GM19438 (cell line): Measurements from ENCODE around the gene IGFBP5.

Experiments used
- ATAC-seq: cut with Tn5 transposase; IDR thresholded peaks from one replicate; pipeline ENCODE4 v1.9.1; 2021; ENCODE audit warnings: low read depth; ENCODE audit not compliant: unreplicated experiment

Gene IGFBP5

DNA sequence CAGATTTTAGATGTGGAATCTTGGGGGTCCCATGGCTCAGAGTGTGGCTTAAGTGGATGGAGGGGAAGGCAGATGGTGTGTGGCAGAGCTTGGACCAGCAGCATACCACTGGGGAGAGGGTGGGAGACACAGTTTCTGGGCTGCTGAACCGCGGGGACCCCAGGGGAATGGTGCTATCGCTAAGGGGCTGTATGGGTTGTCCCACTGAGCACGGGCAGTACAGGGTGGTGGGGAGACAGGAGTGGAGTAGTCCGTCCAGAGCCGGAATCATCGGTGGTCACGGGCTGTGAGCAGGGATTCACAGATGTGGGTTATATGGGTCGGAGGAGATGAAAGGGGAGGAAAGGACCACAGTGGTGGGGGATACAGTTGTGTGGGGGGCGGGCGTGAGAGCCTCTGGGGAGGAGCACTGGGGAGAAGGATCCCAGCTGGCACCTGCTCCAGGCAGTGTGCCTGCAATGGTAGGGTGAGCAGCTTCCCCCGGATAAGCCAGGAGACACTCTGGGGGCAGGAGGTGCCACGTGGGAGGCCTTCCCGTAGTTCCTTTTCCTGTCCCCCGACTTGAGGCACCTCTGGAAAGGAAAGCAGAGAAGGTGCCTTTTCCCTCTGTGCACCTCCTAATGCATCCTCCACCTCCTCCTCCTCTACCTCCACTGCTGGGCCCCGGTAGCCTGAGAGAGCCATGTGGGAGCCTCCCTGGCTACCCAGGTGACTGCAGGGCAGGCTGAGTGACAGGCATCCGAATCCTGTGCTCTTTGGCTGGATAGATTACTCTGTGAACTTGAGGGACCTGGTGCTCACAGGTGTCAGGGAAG is 24.9 kb downstream of the IGFBP5 start:
- ATAC-seq = no peak

DNA sequence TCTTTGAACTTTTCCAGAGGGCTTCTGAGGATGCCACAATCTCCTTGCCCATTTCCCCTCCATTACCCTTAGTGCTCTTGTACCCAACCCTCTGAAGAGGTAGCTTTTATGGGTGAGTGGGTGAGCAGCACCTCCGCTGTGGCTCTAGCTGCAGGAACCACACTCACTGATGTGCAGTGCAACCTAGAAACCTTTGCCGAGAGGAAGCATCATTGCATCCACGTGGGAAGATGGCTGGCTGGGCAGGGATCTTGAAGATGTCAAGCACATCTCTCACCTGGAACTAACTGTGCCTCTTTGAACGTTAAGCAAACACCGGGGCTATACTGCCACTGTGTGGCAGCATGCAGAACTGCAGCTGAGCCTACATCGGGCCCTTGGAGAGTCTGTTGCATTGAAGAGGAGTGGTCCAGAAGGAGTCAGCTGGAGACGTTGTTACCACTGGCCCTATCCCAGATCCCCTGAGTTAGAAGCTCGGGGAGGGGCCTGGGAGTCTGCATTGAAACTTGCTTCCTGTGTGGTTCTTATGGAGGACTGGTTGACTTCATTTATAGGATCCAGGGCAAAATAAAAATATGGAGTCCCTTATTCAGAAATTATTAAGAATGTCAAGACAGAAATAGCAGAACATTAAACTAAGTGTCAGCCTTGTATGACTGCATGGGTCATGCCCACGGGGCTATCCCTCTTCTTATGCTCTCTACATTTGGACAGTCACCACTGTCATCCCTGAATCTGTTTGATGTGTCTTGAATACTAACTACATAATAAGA is 28.7 kb downstream of the IGFBP5 start:
- peak; percentile 90 for ATAC-seq

DNA sequence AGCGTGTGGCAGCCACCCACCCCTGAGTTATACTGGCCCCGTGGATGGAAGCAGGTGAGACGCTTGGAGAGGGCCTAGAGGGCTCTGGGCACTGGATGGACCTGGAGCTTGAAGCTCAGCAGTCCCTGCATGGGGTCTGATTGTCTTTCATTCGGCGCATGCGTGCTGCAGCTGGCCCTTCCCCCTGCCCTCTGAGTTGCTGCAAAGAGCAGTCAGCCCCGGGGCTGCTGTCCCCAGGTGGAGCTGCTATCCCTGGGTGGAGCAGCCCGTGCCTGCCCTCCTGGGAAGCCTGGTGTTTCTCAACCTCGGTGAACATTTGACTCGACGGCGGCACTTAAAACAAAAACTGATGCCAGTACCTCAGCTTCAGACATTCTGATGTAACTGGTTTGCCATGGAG is 29.6 kb downstream of the IGFBP5 start:
- ATAC-seq = no peak

DNA sequence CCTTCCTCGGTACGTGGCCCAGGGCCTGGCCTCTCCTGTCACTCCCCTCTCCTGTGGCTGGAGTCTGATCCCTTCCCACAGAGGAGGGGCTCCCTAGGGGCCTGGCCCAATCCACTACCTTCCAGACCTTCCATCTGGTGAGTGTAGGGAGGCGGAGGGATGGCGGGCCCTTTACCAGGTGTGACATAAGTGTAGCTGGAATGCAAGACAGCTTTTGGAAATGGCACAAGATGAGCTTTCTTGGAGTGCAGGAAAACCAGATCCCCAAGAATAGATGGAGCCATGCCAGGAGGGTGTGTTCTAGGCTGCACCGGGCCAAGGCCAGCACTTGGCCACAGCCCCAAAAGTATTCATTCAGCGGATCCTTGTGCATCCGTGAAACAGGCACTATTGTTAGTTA is 30.1 kb downstream of the IGFBP5 start:
- ATAC-seq = no peak

DNA sequence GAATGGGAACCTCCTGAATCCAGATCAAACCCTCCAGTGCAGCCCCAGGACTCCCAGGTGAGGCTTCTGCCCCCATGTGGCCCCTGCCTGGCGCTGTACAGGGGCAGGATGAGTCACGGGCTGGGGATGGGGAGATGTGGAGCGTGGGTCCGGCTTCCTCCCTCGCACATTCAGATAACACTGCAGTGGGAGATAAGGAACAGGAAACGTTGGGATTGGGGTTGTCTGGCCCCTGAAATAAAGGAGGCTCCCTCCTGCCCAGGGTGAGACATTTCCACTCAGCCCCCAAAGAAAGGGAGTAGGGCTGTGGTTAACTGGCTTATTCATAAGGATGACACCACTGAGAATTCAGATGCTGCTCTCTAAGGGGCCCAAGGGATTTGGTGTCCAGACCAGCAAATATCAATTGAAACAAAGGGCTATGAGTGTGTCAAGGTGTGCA is 30.7 kb downstream of the IGFBP5 start:
- no peak for ATAC-seq

DNA sequence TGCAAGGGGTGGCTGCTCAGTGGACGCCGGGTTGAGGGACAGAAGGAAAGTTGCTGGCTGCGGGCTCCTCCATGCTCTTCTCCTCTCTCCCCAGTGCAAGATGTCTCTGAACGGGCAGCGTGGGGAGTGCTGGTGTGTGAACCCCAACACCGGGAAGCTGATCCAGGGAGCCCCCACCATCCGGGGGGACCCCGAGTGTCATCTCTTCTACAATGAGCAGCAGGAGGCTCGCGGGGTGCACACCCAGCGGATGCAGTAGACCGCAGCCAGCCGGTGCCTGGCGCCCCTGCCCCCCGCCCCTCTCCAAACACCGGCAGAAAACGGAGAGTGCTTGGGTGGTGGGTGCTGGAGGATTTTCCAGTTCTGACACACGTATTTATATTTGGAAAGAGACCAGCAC is 31.5 kb downstream of the IGFBP5 start:
- no peak for ATAC-seq

DNA sequence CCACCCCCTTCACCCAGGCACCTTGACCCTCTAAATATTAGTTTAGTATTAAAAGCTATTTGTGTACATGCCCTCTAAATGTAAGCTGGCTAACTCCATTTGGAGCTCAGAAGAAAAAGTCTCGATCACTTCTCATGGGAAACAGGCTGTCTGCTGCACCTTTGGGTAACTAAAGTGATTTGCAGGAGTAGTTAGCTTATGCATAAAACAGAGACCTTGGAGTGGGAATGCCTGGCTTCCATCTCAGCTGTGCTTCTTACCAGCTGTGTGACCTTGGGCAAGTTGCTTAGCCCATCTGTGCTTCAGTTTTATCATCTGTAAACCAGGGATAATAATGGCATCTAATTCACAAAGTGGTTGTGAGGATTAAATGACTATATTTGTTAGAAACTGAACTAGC is 32.2 kb downstream of the IGFBP5 start:
- no peak for ATAC-seq

DNA sequence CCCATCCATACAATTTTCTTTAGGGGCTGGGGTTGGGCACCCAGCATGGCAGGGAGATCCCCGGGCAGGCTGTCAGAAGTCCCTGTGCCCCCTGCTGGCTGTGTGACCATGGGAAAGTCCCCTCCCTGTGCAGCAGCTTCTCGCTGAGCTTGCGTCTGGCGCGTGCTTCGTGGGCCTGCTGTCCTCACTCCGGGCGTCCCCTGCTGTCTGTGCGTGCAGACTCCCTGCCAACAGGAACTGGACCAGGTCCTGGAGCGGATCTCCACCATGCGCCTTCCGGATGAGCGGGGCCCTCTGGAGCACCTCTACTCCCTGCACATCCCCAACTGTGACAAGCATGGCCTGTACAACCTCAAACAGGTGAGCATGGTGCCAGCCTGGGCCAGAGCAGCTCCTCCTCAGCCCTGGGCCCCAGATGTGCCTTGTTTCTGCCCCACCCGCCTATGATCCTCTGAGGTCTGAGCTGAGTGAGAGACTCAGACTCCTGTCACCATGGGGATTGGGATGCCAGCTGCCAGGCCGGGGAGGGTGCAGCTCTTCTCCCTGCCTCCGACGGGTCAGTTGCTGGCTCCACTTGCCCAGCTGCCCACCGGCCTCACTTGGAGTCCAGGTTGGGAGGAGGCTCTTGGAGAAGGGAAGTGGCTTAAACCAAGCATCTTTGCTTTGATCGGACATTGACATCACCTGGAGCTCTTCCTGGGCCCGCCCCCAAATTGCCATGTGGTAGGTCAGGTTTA is 33.5 kb downstream of the IGFBP5 start:
- ATAC-seq = no peak

DNA sequence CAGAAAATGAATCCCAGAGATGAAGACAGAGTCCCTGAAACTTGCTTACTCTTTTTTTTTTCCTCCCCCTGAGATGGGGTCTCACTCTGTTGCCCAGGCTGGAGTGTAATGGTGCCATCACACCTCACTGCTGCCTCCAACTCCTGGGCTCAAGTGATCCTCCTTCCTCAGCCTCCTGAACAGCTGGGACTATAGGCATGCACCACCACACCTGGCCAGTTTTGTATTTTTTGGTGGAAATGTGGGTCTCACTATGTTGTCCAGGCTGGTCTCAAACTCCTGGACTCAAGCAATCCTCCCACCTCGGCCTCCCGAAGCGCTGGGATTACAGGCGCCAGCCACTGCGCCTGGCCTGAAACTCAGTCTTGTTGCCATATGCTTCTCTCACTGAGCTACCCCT is 34.3 kb downstream of the IGFBP5 start:
- ATAC-seq = no peak

DNA sequence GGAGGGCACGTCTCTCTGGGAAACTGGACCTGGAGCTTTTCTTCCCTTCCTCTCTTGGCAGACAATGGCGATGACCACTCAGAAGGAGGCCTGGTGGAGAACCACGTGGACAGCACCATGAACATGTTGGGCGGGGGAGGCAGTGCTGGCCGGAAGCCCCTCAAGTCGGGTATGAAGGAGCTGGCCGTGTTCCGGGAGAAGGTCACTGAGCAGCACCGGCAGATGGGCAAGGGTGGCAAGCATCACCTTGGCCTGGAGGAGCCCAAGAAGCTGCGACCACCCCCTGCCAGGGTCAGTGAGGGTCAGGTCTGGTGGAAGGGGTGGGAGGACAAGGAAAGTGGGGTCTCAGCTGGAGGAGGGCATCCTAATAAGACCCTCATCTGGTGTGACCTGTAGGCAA is 34.9 kb downstream of the IGFBP5 start:
- ATAC-seq = no peak

DNA sequence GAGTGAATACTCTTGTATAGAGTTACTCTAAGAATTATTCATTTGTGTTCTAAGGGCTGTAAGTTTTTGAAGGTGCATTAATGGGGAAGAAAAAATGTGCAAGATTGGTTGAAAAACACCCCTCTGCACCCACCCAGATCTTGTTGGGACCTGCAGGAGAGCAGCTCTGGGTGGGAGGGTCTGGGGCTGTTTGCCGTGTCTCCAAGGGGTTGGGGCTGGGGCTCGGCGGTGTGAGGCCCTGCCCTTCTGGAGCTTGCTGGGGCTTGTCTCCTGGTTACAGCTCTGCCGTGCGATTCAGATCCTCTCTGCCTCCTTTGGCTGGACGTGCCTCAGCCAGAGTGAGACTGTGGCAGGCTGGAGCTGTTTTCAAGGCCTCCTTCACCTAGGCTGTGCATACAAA is 36.1 kb downstream of the IGFBP5 start:
- no peak for ATAC-seq

DNA sequence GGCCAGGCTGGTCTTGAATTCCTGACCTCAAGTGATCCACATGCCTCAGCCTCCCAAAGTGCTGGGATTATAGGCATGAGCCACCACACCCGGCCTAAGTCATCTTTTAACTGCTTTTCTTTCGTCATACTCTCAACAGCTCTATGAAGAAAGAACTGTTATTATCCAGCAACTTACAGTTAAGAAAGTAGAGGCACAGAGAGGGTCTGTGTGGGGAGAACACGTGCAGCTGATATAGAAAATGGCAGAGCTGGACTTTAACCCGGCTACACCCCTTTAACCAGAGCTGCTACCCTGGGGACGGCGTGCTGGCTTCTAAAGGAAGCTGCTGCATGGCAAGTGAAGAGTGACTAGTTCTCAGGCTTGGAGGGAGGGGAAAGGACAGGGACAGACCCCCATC is 36.6 kb downstream of the IGFBP5 start:
- no peak for ATAC-seq

DNA sequence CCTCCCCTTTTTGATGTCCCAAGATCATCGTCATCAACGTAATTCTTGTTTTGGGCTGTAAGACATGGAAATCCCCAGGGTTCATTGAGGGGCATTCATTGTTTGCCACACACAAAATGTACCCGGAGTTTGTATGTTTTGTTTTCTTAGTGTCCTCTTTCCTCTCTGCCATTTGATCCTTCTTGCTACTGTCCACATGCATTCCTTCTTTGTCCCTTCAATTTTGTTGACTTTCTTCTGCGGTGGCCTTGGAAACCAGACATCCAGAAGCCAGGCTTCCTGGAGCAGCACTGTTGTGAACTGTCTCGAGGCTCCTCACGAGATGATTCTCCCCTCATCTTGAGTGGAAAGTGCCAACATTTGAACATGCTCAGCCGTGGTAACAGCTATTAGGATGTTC is 37.4 kb downstream of the IGFBP5 start:
- no peak for ATAC-seq

DNA sequence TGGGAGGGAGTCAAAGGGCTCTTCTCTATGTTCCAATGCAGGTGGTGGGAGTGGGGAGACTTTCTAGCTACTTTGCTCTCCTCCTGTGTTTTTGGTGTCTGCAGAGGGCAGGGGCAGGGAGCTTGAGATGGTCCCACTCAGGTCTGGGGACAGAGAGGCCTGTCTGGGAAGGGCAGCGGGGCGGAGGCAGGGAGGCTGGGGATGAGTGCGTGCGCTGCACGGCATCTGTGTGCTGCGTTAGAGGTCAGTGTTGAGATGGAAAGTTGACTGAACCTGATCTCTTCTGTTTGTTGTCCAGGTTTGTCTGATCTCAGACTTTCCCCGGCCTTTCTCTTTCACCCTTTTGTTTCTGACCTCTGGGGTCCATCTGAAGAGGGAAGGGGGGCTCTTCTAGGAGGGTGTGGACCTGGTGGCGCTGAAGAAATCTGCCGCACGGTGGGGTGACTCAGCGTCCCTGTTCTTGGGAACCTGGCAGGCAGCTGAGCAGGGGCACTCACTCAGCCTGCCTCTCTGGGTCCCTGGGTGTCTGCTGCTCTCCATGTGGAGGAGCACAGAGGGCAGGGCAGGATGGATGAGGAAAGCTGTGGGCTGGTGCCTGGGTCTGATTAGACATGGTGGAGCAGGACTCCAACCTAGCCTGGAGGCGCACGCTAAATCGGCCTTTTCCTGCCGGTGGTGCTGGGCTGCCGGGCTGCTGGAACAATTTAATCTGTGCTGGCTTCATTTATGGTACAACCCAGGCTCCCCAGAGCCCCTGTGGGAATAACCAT is 38.1 kb downstream of the IGFBP5 start:
- no peak for ATAC-seq

DNA sequence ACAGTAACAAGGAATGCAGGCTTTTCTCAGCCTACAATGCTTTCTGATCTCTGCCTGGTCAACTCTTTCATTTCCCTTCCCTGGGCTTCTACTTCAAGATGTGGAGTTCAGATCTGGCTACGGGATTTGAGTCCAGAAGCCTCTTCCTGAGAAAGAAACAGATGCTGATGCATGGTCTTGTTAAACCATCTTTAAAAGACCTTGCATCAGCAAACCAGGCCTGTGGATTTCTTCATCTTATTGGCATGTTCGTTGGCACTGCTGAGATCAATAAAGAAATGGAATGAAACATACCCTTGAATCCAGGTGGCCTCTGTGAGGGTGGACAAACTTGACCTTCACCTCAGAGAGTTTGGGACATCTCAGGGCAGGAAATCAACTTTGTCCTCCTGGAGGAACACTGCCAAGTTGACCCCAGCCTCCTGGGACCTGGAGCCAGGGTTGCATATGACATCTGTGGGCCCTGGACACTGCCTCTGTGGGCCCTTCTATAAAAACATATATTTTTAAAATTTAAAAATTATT is 40.8 kb downstream of the IGFBP5 start:
- ATAC-seq = no peak

DNA sequence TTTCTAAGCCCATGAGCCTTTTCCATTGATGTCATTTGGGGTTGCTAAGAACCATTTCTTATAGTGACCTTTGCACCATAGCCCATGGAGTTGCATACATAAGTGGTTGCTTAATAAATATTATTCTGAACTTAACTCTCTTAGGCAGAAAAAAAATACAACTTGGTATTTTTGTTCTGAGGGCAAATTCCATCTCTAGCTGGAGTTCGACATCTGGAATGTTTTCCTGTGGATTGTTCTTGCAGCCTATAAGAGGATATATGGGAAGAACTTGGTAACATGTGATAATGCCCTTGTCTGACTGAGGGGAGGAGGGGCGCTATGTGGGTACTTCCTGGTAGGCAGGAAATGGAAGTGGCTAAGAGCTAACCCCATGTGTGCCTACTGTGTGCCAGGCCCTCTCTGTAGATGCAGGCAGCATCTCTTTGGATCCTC is 41.4 kb downstream of the IGFBP5 start:
- no peak for ATAC-seq

DNA sequence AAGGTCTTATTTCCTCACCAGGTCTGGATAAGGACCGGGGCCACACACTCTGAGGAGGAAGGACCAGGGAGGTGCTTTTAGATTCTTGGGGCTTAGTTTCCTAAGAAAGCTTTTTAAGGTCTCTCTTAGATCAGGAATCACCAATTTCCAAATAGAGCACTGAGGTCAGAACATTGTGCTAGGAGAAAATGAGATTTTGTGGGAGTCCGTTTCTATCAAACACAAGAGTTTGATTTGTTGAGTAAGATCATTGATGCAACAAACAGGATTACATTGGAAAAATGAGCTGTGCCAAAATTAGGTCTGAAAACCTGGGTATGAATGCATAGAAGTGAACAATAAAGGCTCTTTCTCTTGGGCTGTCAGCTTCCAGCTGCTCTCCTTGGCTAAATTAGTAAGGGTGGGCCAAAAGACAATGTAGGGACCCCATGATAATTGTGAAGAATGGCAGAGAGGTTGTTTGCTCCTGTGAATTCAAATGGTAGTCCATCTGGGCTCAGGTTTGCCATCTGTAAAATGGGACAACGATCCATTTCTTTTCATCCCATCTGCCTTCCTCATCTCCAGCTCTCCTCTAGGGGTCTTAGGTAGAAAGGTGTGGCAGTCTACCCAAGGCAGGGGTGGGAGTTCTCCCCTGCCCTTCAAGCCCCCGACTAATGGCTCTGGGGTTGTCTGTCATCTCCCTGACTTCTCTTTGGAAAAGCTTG is 42.1 kb downstream of the IGFBP5 start:
- no peak for ATAC-seq

DNA sequence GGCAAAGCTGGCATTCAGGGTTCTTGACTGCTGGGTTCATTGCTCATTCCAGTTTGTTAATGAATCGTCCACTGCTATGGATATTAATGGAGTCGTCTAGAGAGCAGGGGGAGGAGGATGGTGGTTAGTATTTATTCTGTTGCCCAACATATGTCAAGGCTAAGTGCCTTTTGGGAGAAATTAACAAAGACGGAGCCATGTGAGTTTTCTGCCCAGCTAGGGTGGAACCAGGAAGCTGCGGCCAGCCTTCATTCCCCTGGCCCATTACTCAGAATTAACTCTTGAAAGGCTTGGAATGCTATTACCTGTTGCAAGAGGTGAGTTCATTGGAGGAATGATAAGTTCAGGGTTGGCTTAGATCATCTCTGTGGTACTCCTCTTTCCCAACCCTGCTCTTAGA is 42.8 kb downstream of the IGFBP5 start:
- ATAC-seq = no peak

DNA sequence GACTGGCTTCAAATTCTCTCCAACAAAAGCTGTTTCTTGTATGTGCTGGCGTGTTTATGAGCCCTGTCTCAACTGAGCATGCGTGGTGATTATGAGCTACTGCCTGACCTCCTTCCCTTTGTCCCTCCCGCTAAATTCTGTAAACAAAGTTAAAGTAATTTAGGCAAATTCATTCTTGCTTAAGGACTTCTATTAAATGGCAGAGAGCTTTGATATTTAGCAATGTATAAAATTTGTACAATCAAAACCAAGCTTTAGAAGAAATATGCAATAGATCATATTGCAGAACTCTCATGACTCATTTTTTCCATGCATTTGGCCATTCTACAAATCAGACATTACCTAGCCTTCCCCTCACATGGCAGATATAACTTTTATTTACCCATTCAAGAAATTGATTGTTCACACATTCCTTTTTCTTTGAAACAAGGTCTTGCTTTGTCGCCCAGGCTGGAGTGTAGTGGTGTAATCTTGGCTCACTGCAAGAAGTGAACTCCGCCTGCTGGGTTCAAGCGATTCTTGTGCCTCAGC is 43.9 kb downstream of the IGFBP5 start:
- ATAC-seq = no peak
